ENCODE data around the gene TRMO.

TRMO gene

DNA sequence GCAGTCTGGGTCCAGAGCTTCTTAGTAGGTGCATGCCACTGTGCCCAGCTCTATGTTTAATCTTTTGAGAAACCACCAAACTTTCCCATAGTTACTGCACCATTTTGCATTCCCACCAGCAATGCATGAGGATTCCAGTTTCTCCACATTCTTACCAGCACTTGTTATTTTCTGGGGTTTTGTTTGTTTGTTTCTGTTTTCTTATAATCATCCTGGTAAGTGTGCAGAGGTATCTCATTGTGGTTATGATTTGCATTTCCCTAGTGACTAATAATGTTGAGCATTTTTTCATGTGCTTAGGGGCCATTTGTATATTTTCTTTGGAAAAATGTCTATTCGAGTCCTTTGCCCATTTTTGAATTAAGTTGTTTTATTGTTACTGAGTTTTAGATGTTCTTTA lies 57.9 kb downstream of the TRMO start:
- no peaks in the 10 kb centered on the region for H3K36me3 ChIP-seq (ENCODE audit: control insufficient read depth, insufficient read depth, low read length)
- peaks cover 42% of the 10 kb centered on the region for H3K27me3 ChIP-seq (ENCODE audit: control insufficient read depth, insufficient read depth, low read length, poor library complexity, severe bottlenecking)
- WGBS, 2 experiments = 82 to 86% methylated on average over 1 of the region's 1 CpG
- no peak overlapping the region for H3K4me3 ChIP-seq (ENCODE audit: insufficient read depth, low read depth, low read length)
- peaks cover 4% of the 10 kb centered on the region for H3K4me1 ChIP-seq (ENCODE audit: control insufficient read depth, insufficient read depth, low read length)
- H3K27ac ChIP-seq (ENCODE audit: insufficient read depth, low read depth, low read length, poor library complexity, severe bottlenecking) = no peak overlapping the region
- H3K9me3 ChIP-seq (ENCODE audit: control insufficient read depth, low read length) = no peaks in the 10 kb centered on the region

DNA sequence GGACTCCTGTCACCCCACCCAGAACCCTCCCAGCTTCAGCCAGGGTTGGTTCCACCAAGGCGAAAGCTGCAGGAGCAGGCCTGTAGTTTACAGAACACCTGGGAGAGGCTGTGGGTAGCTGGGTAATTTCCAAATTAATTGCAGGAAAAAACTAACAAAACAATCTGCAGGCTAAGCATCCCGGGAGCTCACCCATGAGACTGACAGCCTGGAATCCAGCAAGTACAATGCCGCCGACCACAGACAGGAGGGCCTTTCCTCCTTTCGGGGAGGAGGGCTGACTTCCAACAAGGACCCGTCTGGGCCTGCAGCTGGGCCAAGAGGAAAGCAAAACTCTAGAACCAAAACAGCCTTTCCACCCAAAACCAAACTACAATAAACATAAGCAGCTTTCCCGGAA lies 59.0 kb downstream of the TRMO start:
- Histone ChIP-seq H3K27ac (ENCODE audit: insufficient read depth, low read depth, low read length, poor library complexity, severe bottlenecking) (no peak overlapping the region), H3K4me3 (ENCODE audit: insufficient read depth, low read depth, low read length) (no peak overlapping the region), H3K36me3 (ENCODE audit: control insufficient read depth, insufficient read depth, low read length) (no peaks in the 10 kb centered on the region), H3K9me3 (ENCODE audit: control insufficient read depth, low read length) (no peaks in the 10 kb centered on the region), H3K4me1 (ENCODE audit: control insufficient read depth, insufficient read depth, low read length) (no peaks in the 10 kb centered on the region), H3K27me3 (ENCODE audit: control insufficient read depth, insufficient read depth, low read length, poor library complexity, severe bottlenecking) (peaks cover 53% of the 10 kb centered on the region)
- WGBS, 2 experiments = 60 to 69% methylated on average over 7 of the region's 7 CpGs

GRCh38 chr9:97861148-97861475 lies 61.2 kb downstream of the TRMO start:
- H3K4me1 ChIP-seq (ENCODE audit: control insufficient read depth, insufficient read depth, low read length) = no peaks in the 10 kb centered on the region
- H3K4me3 ChIP-seq (ENCODE audit: insufficient read depth, low read depth, low read length) = no peak overlapping the region
- no peak overlapping the region for H3K27ac ChIP-seq (ENCODE audit: insufficient read depth, low read depth, low read length, poor library complexity, severe bottlenecking)
- no peaks in the 10 kb centered on the region for H3K36me3 ChIP-seq (ENCODE audit: control insufficient read depth, insufficient read depth, low read length)
- H3K27me3 ChIP-seq (ENCODE audit: control insufficient read depth, insufficient read depth, low read length, poor library complexity, severe bottlenecking) = peaks cover 75% of the 10 kb centered on the region
- WGBS, 2 experiments = 87 to 93% methylated on average over 5 of the region's 5 CpGs
- no peaks in the 10 kb centered on the region for H3K9me3 ChIP-seq (ENCODE audit: control insufficient read depth, low read length)

GRCh38 chr9:97860451-97861147 lies 61.7 kb downstream of the TRMO start:
- Histone ChIP-seq H3K4me1 (ENCODE audit: control insufficient read depth, insufficient read depth, low read length) (no peaks in the 10 kb centered on the region), H3K27ac (ENCODE audit: insufficient read depth, low read depth, low read length, poor library complexity, severe bottlenecking) (no peak overlapping the region), H3K36me3 (ENCODE audit: control insufficient read depth, insufficient read depth, low read length) (no peaks in the 10 kb centered on the region), H3K27me3 (ENCODE audit: control insufficient read depth, insufficient read depth, low read length, poor library complexity, severe bottlenecking) (peaks cover 80% of the 10 kb centered on the region), H3K9me3 (ENCODE audit: control insufficient read depth, low read length) (no peaks in the 10 kb centered on the region), H3K4me3 (ENCODE audit: insufficient read depth, low read depth, low read length) (no peak overlapping the region)
- 61 to 63% methylated on average over 10 of the region's 10 CpGs for WGBS, 2 experiments

- Histone ChIP-seq H3K27me3 (ENCODE audit: control insufficient read depth, insufficient read depth, low read length, poor library complexity, severe bottlenecking) (peaks cover 92% of the 10 kb centered on the region), H3K4me1 (ENCODE audit: control insufficient read depth, insufficient read depth, low read length) (no peaks in the 10 kb centered on the region), H3K27ac (ENCODE audit: insufficient read depth, low read depth, low read length, poor library complexity, severe bottlenecking) (no peak overlapping the region), H3K36me3 (ENCODE audit: control insufficient read depth, insufficient read depth, low read length) (no peaks in the 10 kb centered on the region), H3K4me3 (ENCODE audit: insufficient read depth, low read depth, low read length) (no peak overlapping the region), H3K9me3 (ENCODE audit: control insufficient read depth, low read length) (no peaks in the 10 kb centered on the region)
- 77 to 79% methylated on average over 2 of the region's 2 CpGs for WGBS, 2 experiments
These were observed 63.0 kb downstream of the TRMO start for GRCh38 chr9:97859346-97859745.

- Histone ChIP-seq H3K9me3 (ENCODE audit: control insufficient read depth, low read length) (no peaks in the 10 kb centered on the region), H3K27me3 (ENCODE audit: control insufficient read depth, insufficient read depth, low read length, poor library complexity, severe bottlenecking) (peaks cover 98% of the 10 kb centered on the region), H3K27ac (ENCODE audit: insufficient read depth, low read depth, low read length, poor library complexity, severe bottlenecking) (no peak overlapping the region), H3K4me3 (ENCODE audit: insufficient read depth, low read depth, low read length) (no peak overlapping the region), H3K4me1 (ENCODE audit: control insufficient read depth, insufficient read depth, low read length) (no peaks in the 10 kb centered on the region), H3K36me3 (ENCODE audit: control insufficient read depth, insufficient read depth, low read length) (no peaks in the 10 kb centered on the region)
- WGBS, 2 experiments = 36 to 45% methylated on average over 1 of the region's 1 CpG
These were observed 63.5 kb downstream of the TRMO start for GRCh38 chr9:97858826-97859225.

- Histone ChIP-seq H3K9me3 (ENCODE audit: control insufficient read depth, low read length) (no peaks in the 10 kb centered on the region), H3K36me3 (ENCODE audit: control insufficient read depth, insufficient read depth, low read length) (no peaks in the 10 kb centered on the region), H3K4me3 (ENCODE audit: insufficient read depth, low read depth, low read length) (no peak overlapping the region), H3K27ac (ENCODE audit: insufficient read depth, low read depth, low read length, poor library complexity, severe bottlenecking) (no peak overlapping the region), H3K4me1 (ENCODE audit: control insufficient read depth, insufficient read depth, low read length) (no peaks in the 10 kb centered on the region), H3K27me3 (ENCODE audit: control insufficient read depth, insufficient read depth, low read length, poor library complexity, severe bottlenecking) (peaks cover 100% of the 10 kb centered on the region)
- WGBS, 2 experiments = 2% methylated on average over 6 of the region's 6 CpGs
These were observed 63.9 kb downstream of the TRMO start for GRCh38 chr9:97858393-97858713.

DNA sequence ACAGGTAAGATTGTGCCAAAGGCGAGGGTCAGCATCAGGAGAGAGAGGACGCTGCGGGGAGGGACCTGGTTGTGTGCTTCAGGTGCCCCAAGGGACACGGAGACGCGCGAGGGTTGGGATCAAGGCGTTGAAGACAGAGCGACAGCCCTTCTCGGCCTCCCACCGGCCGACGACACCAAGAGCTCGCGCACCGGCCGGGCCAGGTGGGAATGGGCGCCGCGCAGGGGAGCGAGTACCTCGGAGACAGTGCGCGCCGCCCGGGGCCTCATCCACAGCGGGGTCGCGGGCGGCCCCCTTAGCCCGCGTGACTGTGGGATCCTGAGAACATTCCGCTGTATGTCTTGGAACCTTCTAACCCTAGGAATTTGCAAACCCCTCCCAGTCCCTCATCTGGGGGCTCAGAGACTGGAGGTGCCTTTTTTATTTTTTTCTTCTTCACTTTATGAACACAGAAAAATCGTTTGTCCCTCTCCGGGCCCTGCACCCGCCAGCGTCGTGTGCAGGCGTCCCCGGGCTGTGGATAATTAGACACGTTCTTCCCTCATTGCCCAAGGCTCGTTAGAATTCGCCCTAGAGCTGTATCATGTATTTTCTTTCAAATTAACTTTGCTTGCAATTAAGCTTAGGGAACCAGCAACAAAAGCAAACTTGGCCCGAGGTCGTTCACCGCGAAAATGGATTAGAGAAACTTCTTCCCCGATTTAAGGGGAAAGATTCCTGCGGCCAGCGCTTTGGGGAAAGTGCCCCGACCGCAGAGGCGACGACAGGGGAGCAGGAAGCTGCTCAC lies 64.5 kb downstream of the TRMO start:
- H3K36me3 ChIP-seq (ENCODE audit: control insufficient read depth, insufficient read depth, low read length) = no peaks in the 10 kb centered on the region
- no peaks in the 10 kb centered on the region for H3K4me1 ChIP-seq (ENCODE audit: control insufficient read depth, insufficient read depth, low read length)
- no peaks in the 10 kb centered on the region for H3K9me3 ChIP-seq (ENCODE audit: control insufficient read depth, low read length)
- 1 to 2% methylated on average over 54 of the region's 54 CpGs for WGBS, 2 experiments
- H3K4me3 ChIP-seq (ENCODE audit: insufficient read depth, low read depth, low read length) = no peak overlapping the region
- H3K27ac ChIP-seq (ENCODE audit: insufficient read depth, low read depth, low read length, poor library complexity, severe bottlenecking) = no peak overlapping the region
- peaks cover 100% of the 10 kb centered on the region for H3K27me3 ChIP-seq (ENCODE audit: control insufficient read depth, insufficient read depth, low read length, poor library complexity, severe bottlenecking)

GRCh38 chr9:97856857-97857605 lies 65.3 kb downstream of the TRMO start:
- Histone ChIP-seq H3K4me1 (ENCODE audit: control insufficient read depth, insufficient read depth, low read length) (no peaks in the 10 kb centered on the region), H3K27me3 (ENCODE audit: control insufficient read depth, insufficient read depth, low read length, poor library complexity, severe bottlenecking) (peaks cover 100% of the 10 kb centered on the region), H3K9me3 (ENCODE audit: control insufficient read depth, low read length) (no peaks in the 10 kb centered on the region), H3K4me3 (ENCODE audit: insufficient read depth, low read depth, low read length) (no peak overlapping the region), H3K27ac (ENCODE audit: insufficient read depth, low read depth, low read length, poor library complexity, severe bottlenecking) (no peak overlapping the region), H3K36me3 (ENCODE audit: control insufficient read depth, insufficient read depth, low read length) (no peaks in the 10 kb centered on the region)
- WGBS, 2 experiments = 6% methylated on average over 15 of the region's 15 CpGs

DNA sequence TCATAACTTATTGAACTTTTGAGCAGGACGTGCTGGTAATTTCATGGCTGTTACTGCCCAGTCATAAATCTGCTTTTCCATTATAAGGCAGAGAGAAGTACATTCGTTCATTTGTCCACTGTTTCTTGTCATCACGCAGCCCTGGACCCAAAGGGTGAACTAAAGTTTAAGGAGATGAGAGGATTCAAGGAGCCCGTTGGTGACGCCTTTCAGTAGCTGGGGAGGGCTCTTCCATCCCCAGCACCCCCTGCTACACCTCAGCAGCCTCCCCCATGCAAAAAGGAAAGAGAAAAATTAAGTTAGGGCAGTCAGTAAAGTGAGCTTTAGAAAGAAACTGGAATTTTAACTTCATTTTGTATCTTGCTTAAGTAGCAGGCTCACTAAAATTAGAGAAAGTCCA lies 66.4 kb downstream of the TRMO start:
- H3K4me3 ChIP-seq (ENCODE audit: insufficient read depth, low read depth, low read length) = no peak overlapping the region
- H3K27ac ChIP-seq (ENCODE audit: insufficient read depth, low read depth, low read length, poor library complexity, severe bottlenecking) = no peak overlapping the region
- H3K4me1 ChIP-seq (ENCODE audit: control insufficient read depth, insufficient read depth, low read length) = no peaks in the 10 kb centered on the region
- no peaks in the 10 kb centered on the region for H3K36me3 ChIP-seq (ENCODE audit: control insufficient read depth, insufficient read depth, low read length)
- no peaks in the 10 kb centered on the region for H3K9me3 ChIP-seq (ENCODE audit: control insufficient read depth, low read length)
- WGBS, 2 experiments = 13 to 28% methylated on average over 5 of the region's 5 CpGs
- H3K27me3 ChIP-seq (ENCODE audit: control insufficient read depth, insufficient read depth, low read length, poor library complexity, severe bottlenecking) = peaks cover 100% of the 10 kb centered on the region
